Kidney epithelial cell (primary cell): ENCODE measurements around the gene HINFP. TPM values are rescaled to one million over a fixed set of nuclear protein-coding genes. Genes with fewer than 3 reads are reported as not detected.
"Not testable (repeated sequence)": the region's sequence is repeated elsewhere in the genome, so short reads cannot be mapped to it uniquely, and the experiment has no call there.

Source experiments
- DNase-seq: peaks from one replicate; pipeline ENCODE4 v3.0.0-alpha.2; 2010; ENCODE audit warnings: low read depth
- H3K27me3 ChIP-seq: 2 replicates; pipeline ENCODE4 v1.6.0; 2011; ENCODE audit warnings: low read length; ENCODE audit not compliant: control insufficient read depth, insufficient read depth
- H3K36me3 ChIP-seq: 2 replicates; pipeline ENCODE4 v1.5.1; 2011; ENCODE audit warnings: low read length; ENCODE audit not compliant: control insufficient read depth, insufficient read depth
- H3K4me3 ChIP-seq: 2 replicates; pipeline ENCODE4 v1.5.1; 2011; ENCODE audit warnings: low read depth, mild to moderate bottlenecking, control low read depth, low read length
- total RNA-seq: library from RNA; depleted of rRNA; stranded (reverse); fragments of >200 nt; gene quantifications from 2 replicates; pipeline ENCODE4 v1.2.3, GENCODE V29; 2015
- TF ChIP-seq, protein P1 (sequence below): IDR thresholded peaks from 2 replicates; pipeline ENCODE4 v1.5.1; 2011; ENCODE audit warnings: mild to moderate bottlenecking, moderate library complexity, low read length, control low read depth, inconsistent platforms; ENCODE audit not compliant: insufficient read depth, poor library complexity, severe bottlenecking

HINFP gene
- total RNA-seq, 1 donor from 2014 or later = 28.8 TPM

DNA sequence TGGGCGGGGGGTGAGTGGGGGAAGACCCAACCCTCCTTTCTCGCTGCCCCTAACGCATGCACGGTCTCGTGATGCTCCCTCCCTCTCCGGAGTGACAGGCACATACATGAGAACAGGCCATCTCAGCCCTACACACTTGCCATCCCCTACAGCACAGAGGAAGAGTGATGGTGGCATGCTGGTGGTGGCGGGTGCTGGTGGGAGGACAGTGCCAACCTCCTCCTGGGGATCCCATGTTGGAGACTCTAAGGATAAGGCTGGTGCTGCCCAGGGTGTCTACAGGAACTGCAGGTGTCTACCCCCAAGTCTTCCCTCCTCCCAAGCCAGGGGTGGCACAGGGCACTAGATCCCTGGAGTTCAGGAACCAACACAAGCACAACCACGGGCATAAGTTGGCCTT lies 40.5 kb downstream of the HINFP start:
- no peak for DNase-seq
- H3K27me3 ChIP-seq = no peaks in the 10 kb centered on the region
- TF ChIP-seq, protein P1, sequence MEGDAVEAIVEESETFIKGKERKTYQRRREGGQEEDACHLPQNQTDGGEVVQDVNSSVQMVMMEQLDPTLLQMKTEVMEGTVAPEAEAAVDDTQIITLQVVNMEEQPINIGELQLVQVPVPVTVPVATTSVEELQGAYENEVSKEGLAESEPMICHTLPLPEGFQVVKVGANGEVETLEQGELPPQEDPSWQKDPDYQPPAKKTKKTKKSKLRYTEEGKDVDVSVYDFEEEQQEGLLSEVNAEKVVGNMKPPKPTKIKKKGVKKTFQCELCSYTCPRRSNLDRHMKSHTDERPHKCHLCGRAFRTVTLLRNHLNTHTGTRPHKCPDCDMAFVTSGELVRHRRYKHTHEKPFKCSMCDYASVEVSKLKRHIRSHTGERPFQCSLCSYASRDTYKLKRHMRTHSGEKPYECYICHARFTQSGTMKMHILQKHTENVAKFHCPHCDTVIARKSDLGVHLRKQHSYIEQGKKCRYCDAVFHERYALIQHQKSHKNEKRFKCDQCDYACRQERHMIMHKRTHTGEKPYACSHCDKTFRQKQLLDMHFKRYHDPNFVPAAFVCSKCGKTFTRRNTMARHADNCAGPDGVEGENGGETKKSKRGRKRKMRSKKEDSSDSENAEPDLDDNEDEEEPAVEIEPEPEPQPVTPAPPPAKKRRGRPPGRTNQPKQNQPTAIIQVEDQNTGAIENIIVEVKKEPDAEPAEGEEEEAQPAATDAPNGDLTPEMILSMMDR = no peak
- no peaks in the 10 kb centered on the region for H3K36me3 ChIP-seq
- H3K4me3 ChIP-seq = no peak overlapping the region

DNA sequence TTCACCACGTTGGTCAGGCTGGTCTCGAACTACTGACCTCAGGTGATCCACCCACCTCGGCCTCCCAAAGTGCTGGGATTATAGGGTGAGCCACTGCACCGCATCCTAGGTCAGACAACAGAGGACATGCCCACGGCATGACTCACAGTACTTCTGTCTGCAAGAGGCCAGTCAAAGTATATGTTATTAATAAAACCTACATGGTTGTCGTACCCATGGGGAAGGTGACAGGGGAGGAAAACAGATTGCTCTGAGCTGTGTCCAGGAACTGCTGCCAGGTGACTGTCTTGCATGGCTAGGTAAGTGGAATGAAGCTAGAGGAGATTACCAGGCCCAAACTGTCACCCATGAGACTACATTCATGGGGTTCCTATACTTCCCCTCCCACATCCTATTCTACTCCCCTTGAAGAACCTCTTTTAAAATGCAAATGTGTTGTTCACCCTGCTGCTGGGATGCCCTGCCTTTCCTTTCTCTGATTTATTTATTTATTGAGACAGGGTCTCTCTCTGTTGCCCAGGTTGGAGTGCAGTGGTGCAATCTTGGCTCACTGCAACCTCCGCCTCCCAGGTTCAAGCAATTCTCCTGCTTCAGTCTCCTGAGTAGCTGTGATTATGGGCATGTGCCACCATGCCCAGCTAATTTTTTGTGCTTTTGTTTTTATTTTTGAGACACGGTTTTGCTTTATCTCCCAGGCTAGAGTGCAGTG lies 45.1 kb downstream of the HINFP start:
- DNase-seq = peak; percentile 72
- TF ChIP-seq, protein P1 = no peak
- Histone ChIP-seq H3K27me3 (no peaks in the 10 kb centered on the region), H3K4me3 (no peak overlapping the region), H3K36me3 (no peaks in the 10 kb centered on the region)

DNA sequence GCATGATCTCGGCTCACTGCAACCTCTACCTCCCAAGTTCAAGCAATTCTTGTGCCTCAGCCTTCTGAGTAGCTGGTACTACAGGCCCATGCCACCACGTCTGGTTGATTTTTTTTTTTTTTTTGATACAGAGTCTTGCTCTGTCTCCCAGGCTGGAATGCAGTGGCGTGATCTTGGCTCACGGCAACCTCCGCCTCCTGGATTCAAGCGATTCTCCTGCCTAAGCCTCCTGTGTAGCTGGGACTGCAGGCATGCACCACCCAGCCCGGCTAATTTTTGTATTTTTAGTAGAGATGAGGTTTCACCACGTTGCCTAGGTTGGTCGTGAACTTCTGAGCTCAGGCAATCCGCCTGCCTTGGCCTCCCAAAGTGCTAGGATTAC lies 45.7 kb downstream of the HINFP start:
- not testable (repeated sequence) for H3K4me3 ChIP-seq, DNase-seq, H3K36me3 ChIP-seq, H3K27me3 ChIP-seq

DNA sequence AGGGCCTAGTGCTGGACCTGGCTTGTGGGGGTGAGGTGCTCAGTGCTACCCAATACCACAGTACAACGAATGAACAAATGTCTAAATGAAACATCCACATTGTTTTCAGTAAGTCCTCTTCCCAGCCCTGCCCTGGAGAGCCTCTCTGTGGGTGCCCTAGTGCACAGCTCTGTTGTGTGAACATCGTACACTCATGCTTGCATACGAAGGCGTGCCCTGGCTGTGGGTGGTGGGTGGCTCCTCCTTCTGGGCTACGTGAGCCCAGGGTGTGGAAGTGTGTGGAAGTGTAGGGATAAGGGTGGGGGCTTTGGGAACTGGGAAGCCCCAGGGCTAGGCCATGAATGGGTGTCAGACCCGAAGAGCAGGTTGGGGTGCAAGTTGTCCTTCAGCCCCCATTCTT lies 46.6 kb downstream of the HINFP start:
- no peak for DNase-seq
- Histone ChIP-seq H3K4me3 (no peak overlapping the region), H3K36me3 (no peaks in the 10 kb centered on the region), H3K27me3 (no peaks in the 10 kb centered on the region)
- TF ChIP-seq, protein P1 = no peak

DNA sequence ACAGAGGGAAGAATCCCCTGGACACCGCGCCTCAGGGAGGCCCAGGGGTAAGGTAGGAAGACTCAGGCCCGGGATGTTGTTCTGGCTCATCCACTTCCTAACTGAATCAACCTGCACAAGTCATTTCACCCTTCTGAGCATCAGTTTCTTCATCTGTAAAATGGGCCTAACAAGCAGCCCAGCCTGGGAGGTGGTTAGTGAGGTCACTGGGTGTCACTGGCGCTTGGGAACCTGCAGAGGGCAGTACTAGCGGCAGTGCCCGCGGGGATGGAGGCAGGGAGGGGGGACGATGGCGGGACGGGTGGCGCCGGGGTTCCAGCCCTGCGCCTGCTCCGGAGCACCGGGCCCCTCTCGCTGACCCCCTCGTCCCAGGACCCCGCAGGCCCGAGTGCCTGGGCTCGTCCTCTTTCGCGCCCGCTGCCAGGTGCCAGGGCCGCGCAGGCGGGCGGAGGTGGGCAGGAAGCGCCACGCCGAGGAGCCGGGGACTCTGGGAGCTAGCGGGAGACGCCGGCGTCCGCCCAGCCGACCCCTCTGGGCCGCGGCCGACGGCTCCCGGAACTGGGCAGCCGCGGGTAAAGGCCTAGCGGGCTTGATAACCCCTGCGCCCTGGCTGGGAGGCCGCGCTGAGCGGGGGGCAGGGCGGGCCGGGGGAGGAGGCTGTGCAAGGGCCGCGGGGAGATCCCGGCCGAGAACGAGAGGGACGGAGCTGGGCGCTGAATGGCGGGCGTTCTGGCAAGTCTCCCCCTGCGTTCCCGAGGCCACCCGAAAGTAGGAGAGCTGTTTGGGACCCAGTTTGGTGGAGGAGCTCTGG lies 47.3 kb downstream of the HINFP start, which contains the start of gene NLRX1:
TSS of gene NLRX1 (plus strand) at position 255 of the 811 bp plus-strand sequence. CDS start 2,679 bp downstream, outside the sequence.
- TF ChIP-seq, protein P1 = peak; percentile 89
- H3K4me3 ChIP-seq = peak within 1 kb of the TSS; percentile 64
- DNase-seq = no peak
- H3K36me3 ChIP-seq = no peaks in the 10 kb centered on the region
- no peaks in the 10 kb centered on the region for H3K27me3 ChIP-seq

DNA sequence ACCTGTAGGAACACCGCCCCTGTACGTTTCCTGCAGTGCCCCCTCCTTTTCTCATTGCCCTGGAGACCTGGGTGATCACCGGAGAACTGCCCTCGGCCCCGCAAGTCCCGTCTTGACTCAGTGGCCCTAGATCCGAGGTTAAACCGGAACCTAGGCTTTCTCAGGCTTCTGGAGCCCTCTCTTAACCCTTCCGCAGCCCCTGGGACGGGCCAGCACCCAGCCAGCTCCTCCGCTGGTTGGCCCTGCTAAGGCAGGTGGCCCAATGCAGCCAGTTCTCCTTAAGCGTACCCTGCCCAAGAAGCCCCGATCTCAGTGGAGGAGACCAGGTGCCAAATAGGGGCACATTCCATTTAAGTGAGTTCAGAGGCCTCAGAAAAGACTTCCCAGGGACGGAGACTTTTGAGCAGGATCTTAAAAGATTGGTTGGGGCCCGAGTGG lies 47.9 kb downstream of the HINFP start:
- Histone ChIP-seq H3K27me3 (no peaks in the 10 kb centered on the region), H3K4me3 (peak overlapping the region; percentile 64), H3K36me3 (no peaks in the 10 kb centered on the region)
- TF ChIP-seq, protein P1 = no peak
- DNase-seq = peak; percentile 32
